ENCODE data around the gene RAC3. TPM values are rescaled to one million over a fixed set of nuclear protein-coding genes. Genes with fewer than 3 reads are reported as not detected.

The RAC3 gene
- total and polyA plus RNA-seq, 4 donors = 0.63 to 6.3 (median 3.3) TPM

GRCh38 chr17:82022981-82023446 is 8.5 kb upstream of the RAC3 start, which contains the start of gene LRRC45 (continued):
- TF ChIP-seq ZBTB33 (IDR thresholded peaks at IDR 0.05) (no peak), FOXA1 (IDR thresholded peaks at IDR 0.05) (peak; percentile 32), HNF4G (IDR thresholded peaks at IDR 0.05) (no peak)

- no peaks in the 10 kb centered on the region for H3K9me3 ChIP-seq (ENCODE audit: control insufficient read depth in 4 of 4, low read length in 3 of 4)
- H3K36me3 ChIP-seq (ENCODE audit: control insufficient read depth in 4 of 4, insufficient read depth in 3 of 4, low read depth in 1 of 4, low read length in 3 of 4) = no peaks in the 10 kb centered on the region
- H3K9ac ChIP-seq (ENCODE audit: low read depth in 1 of 2, low read length in 2 of 2) = peak overlapping the region in 1 of 2 donors; percentile 8
- peak; percentile 46 for DNase-seq (ENCODE audit: low spot score)
- H3K4me1 ChIP-seq (ENCODE audit: control insufficient read depth in 4 of 4, insufficient read depth in 4 of 4, low read length in 3 of 4) = peaks cover 18 to 68% (median 44%) of the 10 kb centered on the region in 4 donors
- H3K4me3 ChIP-seq (ENCODE audit: low read depth in 1 of 3, low read length in 3 of 3) = peak overlapping the region; percentile 45 to 75 (median 54)
- H3K27ac ChIP-seq (ENCODE audit: low read depth in 1 of 2, low read length in 2 of 2) = no peak overlapping the region
- no peaks in the 10 kb centered on the region for H3K27me3 ChIP-seq (ENCODE audit: control insufficient read depth in 4 of 4, insufficient read depth in 4 of 4, low read length in 3 of 4)
- WGBS = 7% methylated on average over 55 of the region's 55 CpGs
- no peak for TF ChIP-seq NR2F2 (IDR thresholded peaks at IDR 0.05)
- no peak for TF ChIP-seq ATF3 (IDR thresholded peaks at IDR 0.05)
- TF ChIP-seq RXRA (IDR thresholded peaks at IDR 0.05) = no peak
These were observed 7.8 kb upstream of the RAC3 start for GRCh38 chr17:82023447-82024241.

GRCh38 chr17:82024859-82025258 is 6.6 kb upstream of the RAC3 start:
- Histone ChIP-seq H3K9ac (ENCODE audit: low read depth in 1 of 2, low read length in 2 of 2) (no peak overlapping the region), H3K4me1 (ENCODE audit: control insufficient read depth in 4 of 4, insufficient read depth in 4 of 4, low read length in 3 of 4) (peaks cover 18 to 70% (median 51%) of the 10 kb centered on the region in 4 donors), H3K27me3 (ENCODE audit: control insufficient read depth in 4 of 4, insufficient read depth in 4 of 4, low read length in 3 of 4) (no peaks in the 10 kb centered on the region), H3K36me3 (ENCODE audit: control insufficient read depth in 4 of 4, insufficient read depth in 3 of 4, low read depth in 1 of 4, low read length in 3 of 4) (no peaks in the 10 kb centered on the region), H3K9me3 (ENCODE audit: control insufficient read depth in 4 of 4, low read length in 3 of 4) (no peaks in the 10 kb centered on the region), H3K4me3 (ENCODE audit: low read depth in 1 of 3, low read length in 3 of 3) (no peak overlapping the region), H3K27ac (ENCODE audit: low read depth in 1 of 2, low read length in 2 of 2) (no peak overlapping the region)
- 97% methylated on average over 17 of the region's 17 CpGs for WGBS
- DNase-seq (ENCODE audit: low spot score) = no peak
- no peak for TF ChIP-seq ZBTB33 (IDR thresholded peaks at IDR 0.05)
- TF ChIP-seq FOXA2 (IDR thresholded peaks at IDR 0.05) = no peak
- no peak for TF ChIP-seq RAD21 (IDR thresholded peaks at IDR 0.05)
- TF ChIP-seq CTCF (IDR thresholded peaks at IDR 0.05; ENCODE audit: low read depth, low read length, missing input control) = no peak
- TF ChIP-seq FOXA1 (IDR thresholded peaks at IDR 0.05) = no peak
- TF ChIP-seq REST (IDR thresholded peaks at IDR 0.05) = no peak
- TF ChIP-seq JUND (IDR thresholded peaks at IDR 0.05) = no peak
- TF ChIP-seq HNF4G (IDR thresholded peaks at IDR 0.05) = no peak
- TF ChIP-seq YY1 (IDR thresholded peaks at IDR 0.05) = no peak
- TF ChIP-seq EGR1 (IDR thresholded peaks at IDR 0.05; ENCODE audit: low read depth in 2 of 2) = no peak
- no peak for TF ChIP-seq NR2F2 (IDR thresholded peaks at IDR 0.05)
- TF ChIP-seq GABPA (IDR thresholded peaks at IDR 0.05 in 1 of 2, conservative IDR thresholded peaks at IDR 0.05 in 1 of 2) = no peak
- no peak for TF ChIP-seq SP1 (IDR thresholded peaks at IDR 0.05)
- TF ChIP-seq ATF3 (IDR thresholded peaks at IDR 0.05) = no peak
- TF ChIP-seq TAF1 (conservative IDR thresholded peaks at IDR 0.05) = no peak
- TF ChIP-seq HNF4A (conservative IDR thresholded peaks at IDR 0.05) = no peak

All from liver (tissue), 9 donors.